ENCODE data around the gene FNIP2. TPM values are rescaled to one million over a fixed set of nuclear protein-coding genes. Genes with fewer than 3 reads are reported as not detected.
"Not testable (repeated sequence)": the region's sequence is repeated elsewhere in the genome, so short reads cannot be mapped to it uniquely, and the experiment has no call there.

The FNIP2 gene
- total RNA-seq, 2 donors from 2014 or later, result 8.6 to 11.5 TPM

GRCh38 chr4:158788516-158788915 lies 19.7 kb downstream of the FNIP2 start:
- no peaks in the 10 kb centered on the region for H3K9me3 Mint-ChIP-seq
- no peak for DNase-seq
- H3K27me3 Mint-ChIP-seq (ENCODE audit: insufficient read depth), result peaks cover 21% of the 10 kb centered on the region
- WGBS, 2 experiments (ENCODE audit: insufficient coverage in 1 of 2, insufficient read length in 1 of 2), result 97 to 100% methylated on average over 1 of the region's 1 CpG
- H3K27ac Mint-ChIP-seq, result no peak overlapping the region
- TF ChIP-seq CTCF (conservative IDR thresholded peaks at IDR 0.05), result no peak
- Histone ChIP-seq H3K27me3 (ENCODE audit: control insufficient read depth, insufficient read depth, low read length, poor library complexity, severe bottlenecking) (no peaks in the 10 kb centered on the region), H3K36me3 (ENCODE audit: control insufficient read depth, insufficient read depth, low read length) (no peaks in the 10 kb centered on the region), H3K9me3 (ENCODE audit: control insufficient read depth, low read length) (no peaks in the 10 kb centered on the region), H3K4me1 (ENCODE audit: control insufficient read depth, insufficient read depth, low read length) (peaks cover 6% of the 10 kb centered on the region), H3K4me3 (ENCODE audit: low read length) (no peak overlapping the region), H3K27ac (ENCODE audit: low read depth, low read length) (no peak overlapping the region), H3K9ac (ENCODE audit: extremely low read depth, low read length, poor library complexity, severe bottlenecking) (no peak overlapping the region)
- H3K4me3 Mint-ChIP-seq, result no peak overlapping the region
- no peaks in the 10 kb centered on the region for H3K36me3 Mint-ChIP-seq (ENCODE audit: low read depth)
- peaks cover 34% of the 10 kb centered on the region for H3K4me1 Mint-ChIP-seq

- DNase-seq, result no peak
- H3K27me3 Mint-ChIP-seq (ENCODE audit: insufficient read depth), result peaks cover 11% of the 10 kb centered on the region
- no peak overlapping the region for H3K27ac Mint-ChIP-seq
- no peak for TF ChIP-seq CTCF (conservative IDR thresholded peaks at IDR 0.05)
- 94% methylated on average over 3 of the region's 8 CpGs; no CpG with 5 or more reads in 1 of the 2 experiments for WGBS, 2 experiments (ENCODE audit: insufficient coverage in 1 of 2, insufficient read length in 1 of 2)
- Histone ChIP-seq H3K9me3 (ENCODE audit: control insufficient read depth, low read length) (no peaks in the 10 kb centered on the region), H3K27me3 (ENCODE audit: control insufficient read depth, insufficient read depth, low read length, poor library complexity, severe bottlenecking) (no peaks in the 10 kb centered on the region), H3K9ac (ENCODE audit: extremely low read depth, low read length, poor library complexity, severe bottlenecking) (no peak overlapping the region), H3K4me1 (ENCODE audit: control insufficient read depth, insufficient read depth, low read length) (peaks cover 3% of the 10 kb centered on the region), H3K36me3 (ENCODE audit: control insufficient read depth, insufficient read depth, low read length) (no peaks in the 10 kb centered on the region), H3K27ac (ENCODE audit: low read depth, low read length) (no peak overlapping the region), H3K4me3 (ENCODE audit: low read length) (no peak overlapping the region)
- no peak overlapping the region for H3K4me3 Mint-ChIP-seq
- peaks cover 27% of the 10 kb centered on the region for H3K4me1 Mint-ChIP-seq
- no peaks in the 10 kb centered on the region for H3K9me3 Mint-ChIP-seq
- no peaks in the 10 kb centered on the region for H3K36me3 Mint-ChIP-seq (ENCODE audit: low read depth)
These were observed 21.0 kb downstream of the FNIP2 start for GRCh38 chr4:158789853-158790252.

- Histone ChIP-seq H3K4me3 (ENCODE audit: low read length) (no peak overlapping the region), H3K27me3 (ENCODE audit: control insufficient read depth, insufficient read depth, low read length, poor library complexity, severe bottlenecking) (no peaks in the 10 kb centered on the region), H3K9ac (ENCODE audit: extremely low read depth, low read length, poor library complexity, severe bottlenecking) (no peak overlapping the region), H3K4me1 (ENCODE audit: control insufficient read depth, insufficient read depth, low read length) (no peaks in the 10 kb centered on the region), H3K9me3 (ENCODE audit: control insufficient read depth, low read length) (no peaks in the 10 kb centered on the region), H3K27ac (ENCODE audit: low read depth, low read length) (no peak overlapping the region), H3K36me3 (ENCODE audit: control insufficient read depth, insufficient read depth, low read length) (no peaks in the 10 kb centered on the region)
- Mint-ChIP-seq H3K9me3 (no peaks in the 10 kb centered on the region), H3K4me3 (no peak overlapping the region), H3K27me3 (ENCODE audit: insufficient read depth) (peaks cover 2% of the 10 kb centered on the region), H3K4me1 (peaks cover 10% of the 10 kb centered on the region), H3K27ac (no peak overlapping the region), H3K36me3 (ENCODE audit: low read depth) (no peaks in the 10 kb centered on the region)
- WGBS, 2 experiments (ENCODE audit: insufficient coverage in 1 of 2, insufficient read length in 1 of 2), result 96 to 100% methylated on average over 1 of the region's 1 CpG
- DNase-seq, result no peak
- no peak for TF ChIP-seq CTCF (conservative IDR thresholded peaks at IDR 0.05)
These were observed 24.2 kb downstream of the FNIP2 start for GRCh38 chr4:158793021-158793420.

GRCh38 chr4:158793430-158793829 lies 24.6 kb downstream of the FNIP2 start:
- not testable (repeated sequence) for H3K9me3 ChIP-seq (ENCODE audit: control insufficient read depth, low read length); H3K4me1 ChIP-seq (ENCODE audit: control insufficient read depth, insufficient read depth, low read length); H3K9ac ChIP-seq (ENCODE audit: extremely low read depth, low read length, poor library complexity, severe bottlenecking); DNase-seq; H3K36me3 Mint-ChIP-seq (ENCODE audit: low read depth); H3K27me3 Mint-ChIP-seq (ENCODE audit: insufficient read depth); H3K9me3 Mint-ChIP-seq; H3K27ac ChIP-seq (ENCODE audit: low read depth, low read length); H3K4me3 ChIP-seq (ENCODE audit: low read length); H3K4me3 Mint-ChIP-seq; H3K27ac Mint-ChIP-seq; H3K27me3 ChIP-seq (ENCODE audit: control insufficient read depth, insufficient read depth, low read length, poor library complexity, severe bottlenecking); H3K4me1 Mint-ChIP-seq; H3K36me3 ChIP-seq (ENCODE audit: control insufficient read depth, insufficient read depth, low read length)
- WGBS, 2 experiments (ENCODE audit: insufficient coverage in 1 of 2, insufficient read length in 1 of 2), result 78% methylated on average over 1 of the region's 1 CpG; no CpG with 5 or more reads in 1 of the 2 experiments

Data from endodermal cell (in vitro differentiated cells).